ENCODE data around the gene ZBTB20.

Gene ZBTB20

DNA sequence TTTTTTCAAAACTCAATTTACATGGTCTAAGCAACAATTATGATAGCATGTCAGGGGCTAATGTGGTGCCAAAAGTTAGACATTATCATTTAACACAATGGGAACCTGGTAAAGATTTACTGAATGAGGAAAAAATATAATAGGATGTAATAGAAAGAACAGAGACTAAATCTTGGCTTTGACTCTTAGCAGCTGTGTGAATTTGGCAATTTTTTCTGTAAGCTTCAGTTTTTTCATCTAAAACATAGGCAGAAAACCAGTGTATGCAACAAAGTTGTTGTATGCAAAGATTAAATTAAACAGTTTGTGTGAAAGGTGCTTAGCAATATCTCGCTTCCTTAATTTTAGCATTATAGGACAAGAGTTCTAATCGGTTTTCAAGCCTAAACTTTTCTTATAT, 57.6 kb downstream of the ZBTB20 start:
- DNase-seq (ENCODE audit: low spot score), result no peak

DNA sequence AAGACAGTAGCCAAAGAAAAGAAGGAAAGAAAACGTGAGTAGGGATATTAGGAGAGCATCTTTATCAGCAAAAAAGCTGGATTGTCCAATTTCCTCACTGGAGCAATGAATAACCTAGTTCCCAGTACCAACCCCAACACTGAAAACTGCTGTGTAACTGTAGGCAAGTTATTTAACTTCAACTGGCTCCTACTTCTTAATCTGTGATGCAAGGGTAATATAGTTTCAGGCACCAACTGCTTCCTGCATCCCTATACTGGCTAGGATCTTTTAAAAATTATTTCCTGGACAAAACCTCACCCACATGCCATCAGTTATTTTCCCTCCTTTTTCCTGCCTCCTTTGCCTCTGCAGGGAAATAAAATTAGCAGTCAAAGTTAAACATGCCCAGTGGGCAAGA, 59.6 kb downstream of the ZBTB20 start:
- DNase-seq (ENCODE audit: low spot score), result no peak

DNA sequence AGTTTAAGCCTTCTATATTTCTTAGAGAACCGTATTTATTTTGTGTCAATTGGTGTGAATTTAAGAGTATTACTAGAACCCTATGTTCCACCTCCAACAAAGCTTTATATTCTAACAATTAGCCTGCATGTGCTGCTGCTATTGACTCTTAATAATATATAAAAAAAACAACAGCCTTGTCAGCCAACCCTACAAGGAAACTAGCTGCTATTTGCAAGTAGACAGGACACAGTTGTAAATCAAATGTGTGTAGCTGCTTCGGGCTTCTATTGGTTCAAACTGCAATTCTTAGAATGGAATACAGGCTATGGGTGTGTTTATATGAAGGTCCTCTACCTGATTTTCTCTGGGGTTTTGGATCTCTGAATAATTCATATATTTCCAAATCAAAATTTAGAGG, 60.7 kb downstream of the ZBTB20 start:
- no peak for DNase-seq (ENCODE audit: low spot score)

DNA sequence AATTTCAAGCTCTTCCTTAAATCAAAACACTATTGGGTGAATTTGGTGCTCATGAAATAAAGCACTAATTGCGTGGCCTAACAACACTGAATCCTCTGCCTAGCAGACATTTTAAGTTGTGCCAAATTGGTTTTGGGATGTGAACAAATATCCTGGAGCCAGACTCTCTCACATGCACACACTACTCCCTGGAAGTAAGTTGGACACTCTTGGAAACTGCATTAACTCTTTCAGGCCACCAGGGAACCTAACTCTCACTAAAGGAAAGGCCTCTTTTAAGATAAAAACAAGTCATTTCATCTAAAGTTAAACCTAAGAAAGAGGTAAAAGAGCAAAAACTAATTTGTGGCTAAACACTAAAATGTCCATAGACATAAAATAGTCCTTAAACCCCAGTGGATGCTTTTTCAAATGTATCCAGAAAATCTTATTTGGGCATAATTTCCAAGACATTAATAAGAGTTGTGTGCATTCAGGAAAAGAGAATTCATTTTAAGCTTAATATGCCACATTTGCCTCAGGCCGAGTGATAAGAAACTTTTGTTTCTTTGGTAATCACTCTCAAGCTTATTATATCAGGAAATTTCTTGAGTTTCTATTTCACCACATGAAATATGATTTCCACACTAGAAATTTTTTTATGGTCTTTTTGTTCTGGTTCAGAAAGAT, 61.8 kb downstream of the ZBTB20 start:
- DNase-seq (ENCODE audit: low spot score), result peak; percentile 25

DNA sequence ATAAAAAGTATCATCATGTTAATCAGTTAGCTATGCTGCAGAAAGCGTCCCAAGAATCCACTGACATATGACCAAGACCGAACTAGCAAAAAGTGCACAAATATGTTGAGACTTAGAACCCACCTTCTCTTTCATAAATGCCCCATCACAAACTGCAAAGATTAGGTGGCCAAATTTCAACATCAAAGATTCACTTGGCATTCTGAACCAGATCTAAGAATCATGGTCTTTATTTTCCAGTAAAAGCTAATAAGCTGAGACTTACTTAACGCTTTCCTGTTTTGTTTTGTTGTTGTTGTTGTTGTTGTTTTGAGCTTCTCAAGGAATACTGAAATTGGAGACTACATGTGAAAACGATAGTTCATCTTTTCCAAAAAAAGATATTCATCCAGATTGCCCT, 62.4 kb downstream of the ZBTB20 start:
- no peak for DNase-seq (ENCODE audit: low spot score)

DNA sequence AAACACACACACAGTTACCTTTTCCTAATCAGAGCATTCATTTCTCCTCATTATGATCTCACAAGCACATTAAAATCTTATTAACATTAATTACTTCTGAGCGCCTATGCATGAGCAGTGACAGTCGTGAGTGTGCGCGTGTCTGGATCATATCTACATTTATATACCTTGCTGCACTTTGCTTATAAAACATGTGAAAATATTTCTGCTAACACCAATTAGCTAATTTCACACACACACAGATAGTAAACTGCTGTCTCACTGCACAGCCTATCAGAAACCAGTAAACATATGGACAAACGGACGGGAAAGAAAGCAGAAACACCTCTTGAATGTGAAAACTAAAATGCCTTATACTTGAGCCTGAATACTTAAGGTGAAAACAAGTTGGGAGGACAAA, 64.8 kb downstream of the ZBTB20 start:
- DNase-seq (ENCODE audit: low spot score), result no peak

DNA sequence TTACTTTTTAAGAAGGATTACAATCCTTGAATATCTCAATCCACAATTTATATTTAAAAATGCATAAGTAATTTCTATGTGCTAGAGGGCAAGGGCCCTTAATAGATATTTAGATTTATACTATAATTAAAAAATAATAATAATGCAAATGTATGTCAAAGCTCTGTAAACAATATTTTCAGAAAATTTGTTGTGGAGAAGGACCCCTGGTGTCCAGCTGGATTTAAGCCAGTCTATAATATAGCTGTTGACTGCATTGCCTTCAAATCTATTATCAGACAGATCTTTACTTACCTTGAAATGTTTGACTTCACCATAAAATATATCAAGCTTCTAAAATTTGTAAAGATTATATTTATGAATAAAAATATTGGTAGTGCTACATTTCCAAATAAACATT, 65.6 kb downstream of the ZBTB20 start:
- no peak for DNase-seq (ENCODE audit: low spot score)

DNA sequence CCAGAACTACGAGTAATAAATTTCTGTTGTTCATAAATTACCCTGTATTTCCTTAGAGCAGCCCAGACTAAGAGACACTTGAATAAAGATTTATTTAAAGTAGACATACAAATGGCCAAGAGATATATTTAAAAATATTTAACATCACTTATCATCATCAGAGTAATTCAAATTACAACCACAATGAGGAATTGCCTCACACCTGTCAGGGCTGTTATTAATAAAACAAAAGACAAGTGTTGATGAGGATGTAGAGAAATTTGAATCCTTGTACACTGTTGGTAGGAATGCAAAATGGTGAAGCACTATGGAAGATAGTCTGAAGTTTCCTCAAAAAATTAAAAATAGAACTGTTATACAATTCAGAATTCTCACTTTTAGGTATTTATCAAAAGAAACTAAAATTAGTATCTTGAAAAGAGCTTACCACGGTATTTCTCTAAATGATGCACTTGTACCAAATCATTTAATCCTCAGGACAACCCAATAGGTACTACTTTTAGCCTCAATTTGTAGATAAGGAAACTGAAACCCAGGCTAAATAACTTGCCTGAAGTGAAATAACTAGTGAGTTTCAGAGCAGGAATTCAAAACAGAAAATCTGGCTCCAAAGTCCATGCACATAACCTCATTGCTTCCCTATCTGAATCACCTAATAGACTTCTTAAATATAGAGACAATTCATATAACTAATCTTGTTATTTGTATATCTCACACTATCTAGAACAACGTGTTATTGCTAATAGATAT, 69.4 kb downstream of the ZBTB20 start:
- DNase-seq (ENCODE audit: low spot score), result no peak

DNA sequence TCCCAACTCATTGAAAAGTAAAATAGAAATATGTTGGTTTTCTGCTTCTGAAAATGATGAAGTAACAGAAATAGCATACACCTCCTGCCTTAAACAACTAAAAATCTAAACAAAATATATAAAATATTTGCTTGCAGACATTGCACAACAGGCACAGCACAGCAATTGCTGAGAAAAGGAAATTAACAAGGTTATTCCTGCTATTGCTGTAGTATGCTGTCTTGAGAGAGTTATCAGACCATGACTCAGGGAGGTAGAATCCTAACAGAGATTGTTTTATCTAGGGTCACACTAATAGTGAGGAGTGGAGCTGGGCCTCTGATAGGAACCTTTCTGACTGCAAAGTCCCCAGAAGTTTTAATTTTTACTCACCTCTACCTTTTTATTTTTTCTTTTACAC, 72.6 kb downstream of the ZBTB20 start:
- no peak for DNase-seq (ENCODE audit: low spot score)

DNA sequence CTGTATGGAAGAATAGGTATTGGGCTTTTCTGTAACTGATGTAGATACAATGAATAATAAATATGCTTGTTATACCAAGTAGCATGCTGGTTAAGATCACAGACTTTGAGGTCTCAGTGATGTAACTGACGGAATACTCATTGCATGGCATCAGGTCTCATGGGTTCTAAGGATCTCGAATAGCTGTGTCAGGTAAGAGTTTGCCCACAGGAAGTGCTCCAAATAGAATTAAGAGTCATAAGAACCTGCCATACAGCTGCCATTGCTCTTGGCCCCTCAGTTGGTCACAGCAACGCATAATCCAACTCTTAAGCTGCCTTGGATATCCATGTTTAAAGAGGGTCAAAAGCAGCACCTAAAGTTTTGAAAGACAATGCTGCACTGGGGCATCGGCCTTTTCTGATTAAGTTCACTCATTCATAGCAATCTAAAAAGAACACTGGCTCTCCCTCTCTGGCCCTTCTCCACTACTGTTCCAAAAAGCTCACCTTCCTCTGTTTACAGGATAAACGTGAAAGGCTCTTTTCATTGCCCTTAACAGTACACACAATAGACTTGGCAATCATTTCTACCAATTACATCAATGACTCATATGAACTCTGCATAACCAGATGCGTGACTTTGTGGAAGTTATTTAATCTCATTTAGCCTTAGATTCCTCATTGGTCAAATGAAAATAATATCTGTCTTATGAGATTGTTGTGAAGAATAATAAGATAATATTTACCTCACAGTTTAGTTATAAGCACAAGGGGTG, 74.6 kb downstream of the ZBTB20 start:
- peak; percentile 46 for DNase-seq (ENCODE audit: low spot score)

DNA sequence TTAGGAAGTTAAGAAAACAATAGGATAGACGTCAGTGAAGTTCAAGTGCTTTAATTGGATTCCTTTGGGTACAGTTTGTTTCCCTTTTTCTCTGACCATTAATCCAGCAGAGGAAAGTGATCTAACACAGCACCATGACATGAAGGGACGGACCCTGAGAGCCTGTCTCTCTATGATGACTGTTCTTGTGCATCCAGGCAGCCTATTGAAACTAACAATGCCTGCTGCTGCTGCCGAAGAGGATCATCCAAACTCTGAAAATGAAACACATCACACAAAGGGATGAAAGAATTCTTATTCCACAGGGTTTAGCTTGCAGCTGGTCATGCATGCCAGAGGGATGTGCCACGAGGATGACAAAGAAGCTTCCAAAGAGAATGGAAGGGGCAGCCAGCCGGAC, 75.5 kb downstream of the ZBTB20 start:
- DNase-seq (ENCODE audit: low spot score), result peak; percentile 77

DNA sequence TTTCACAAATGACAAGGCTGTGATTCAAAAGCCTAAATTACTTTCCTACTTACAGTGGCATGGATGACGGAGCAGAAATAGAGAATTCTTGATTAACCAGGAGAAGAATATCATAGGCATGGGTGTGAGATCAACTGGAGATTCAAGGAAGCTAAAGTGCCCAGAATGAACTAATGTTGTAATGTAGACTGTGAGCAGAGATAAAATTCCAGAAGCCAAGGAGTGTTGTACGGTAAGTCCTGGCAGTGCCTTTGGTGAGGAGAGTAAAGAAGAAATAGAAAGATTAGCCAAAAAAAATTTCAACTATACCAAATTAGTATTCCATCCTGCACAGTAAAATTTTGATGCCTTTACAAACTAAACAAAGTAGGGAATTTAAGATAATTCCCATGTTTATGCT, 75.9 kb downstream of the ZBTB20 start:
- peak; percentile 8 for DNase-seq (ENCODE audit: low spot score)

DNA sequence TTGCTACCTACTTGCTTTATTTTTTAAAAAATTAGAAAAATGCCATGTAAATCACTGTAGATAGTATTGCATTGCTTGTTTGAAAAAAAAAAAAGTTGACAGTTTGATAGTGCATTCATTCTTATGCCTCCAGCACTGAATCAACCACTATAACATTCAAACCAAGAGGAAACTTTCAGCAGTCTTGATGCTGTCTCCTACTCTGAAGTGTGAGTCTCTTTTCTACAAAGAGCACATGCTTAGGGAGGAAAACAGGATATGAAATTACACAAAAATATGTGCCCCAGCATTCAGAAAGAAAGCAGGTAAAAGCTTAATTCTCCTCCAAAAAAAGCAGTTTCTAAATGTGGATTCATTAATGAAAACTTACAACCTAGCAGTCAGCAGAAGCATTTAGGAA, 78.3 kb downstream of the ZBTB20 start:
- DNase-seq (ENCODE audit: low spot score), result no peak

DNA sequence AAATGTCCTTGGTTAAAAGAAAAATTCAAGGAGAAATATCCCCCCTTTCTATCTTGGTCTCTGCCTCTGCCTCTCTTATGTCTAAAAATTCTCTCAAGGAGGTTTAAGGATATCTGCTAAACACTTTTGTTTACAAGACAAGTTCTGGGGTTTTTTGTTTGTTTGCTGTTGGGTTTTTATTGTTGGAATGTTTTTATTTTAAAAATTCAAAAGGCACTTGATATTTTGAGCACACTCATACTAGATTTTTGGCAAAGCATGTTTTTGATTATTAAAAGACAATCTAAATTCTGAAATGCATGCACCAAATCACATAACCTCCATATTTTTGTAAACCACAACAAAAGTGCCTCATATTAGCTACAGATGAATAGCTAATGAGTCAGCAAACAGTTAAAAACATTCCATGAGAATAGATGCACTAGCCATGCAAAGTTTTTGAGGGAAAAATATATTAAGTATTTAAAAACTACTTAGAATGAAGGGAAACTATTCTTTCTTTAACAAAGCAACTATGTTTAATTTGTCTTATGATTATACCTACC, 84.6 kb downstream of the ZBTB20 start:
- peak; percentile 41 for DNase-seq (ENCODE audit: low spot score)

DNA sequence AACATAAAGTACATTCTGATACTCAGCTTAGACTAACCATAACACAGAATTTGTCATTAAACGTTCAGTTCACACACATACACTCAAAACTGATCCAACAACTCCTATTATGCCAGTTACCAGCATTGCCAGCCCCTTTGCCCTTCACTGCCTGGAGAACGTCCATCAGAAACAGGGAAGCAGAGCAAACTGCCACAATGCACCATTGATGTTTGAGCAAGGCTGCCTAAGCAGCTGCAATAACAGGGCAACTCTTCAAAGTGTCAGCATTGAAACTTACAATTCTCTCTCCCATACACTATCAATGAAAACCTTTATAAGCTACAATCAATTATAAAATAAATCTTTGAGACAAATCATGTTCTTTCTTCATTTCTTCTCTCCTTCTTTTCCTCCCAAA, 85.1 kb downstream of the ZBTB20 start:
- peak; percentile 8 for DNase-seq (ENCODE audit: low spot score)

DNA sequence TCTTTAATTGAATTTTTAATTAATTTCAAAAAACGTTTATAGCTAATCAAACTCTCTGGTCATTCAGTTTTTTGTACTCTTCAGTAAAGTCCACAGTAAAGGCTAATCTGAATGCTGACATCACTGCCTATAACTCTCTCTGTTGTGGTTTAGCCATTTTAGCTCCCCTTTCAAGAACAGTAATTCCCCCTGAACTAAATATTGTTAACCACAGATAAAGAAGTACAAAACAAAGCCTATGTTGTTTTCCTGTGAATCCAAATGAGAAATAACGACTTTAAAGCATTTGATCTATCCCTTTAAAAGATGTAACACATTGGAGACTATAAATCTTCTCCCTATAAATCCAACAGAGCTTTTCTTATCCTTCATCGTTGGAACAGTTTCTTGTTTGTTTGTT, 94.2 kb downstream of the ZBTB20 start:
- DNase-seq (ENCODE audit: low spot score), result no peak

DNA sequence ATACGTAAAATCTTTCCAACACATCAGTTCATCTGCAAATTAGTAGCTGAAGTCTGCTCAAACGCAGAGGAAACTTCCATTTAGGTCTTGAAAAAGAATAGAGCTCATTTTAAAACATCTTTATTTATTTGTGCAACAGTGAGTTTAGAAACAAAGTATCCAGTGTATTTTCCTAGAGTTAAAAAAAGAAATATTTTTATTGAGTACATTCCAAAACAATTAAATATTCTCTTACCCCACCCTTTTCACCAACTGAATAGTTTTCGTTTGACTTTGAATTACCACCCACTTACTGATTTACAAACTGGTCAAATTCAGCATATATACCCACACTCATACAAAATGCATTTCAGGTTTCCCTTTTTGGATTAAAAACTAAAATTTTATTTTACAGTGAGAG, 104.7 kb downstream of the ZBTB20 start:
- peak; percentile 19 for DNase-seq (ENCODE audit: low spot score)

DNA sequence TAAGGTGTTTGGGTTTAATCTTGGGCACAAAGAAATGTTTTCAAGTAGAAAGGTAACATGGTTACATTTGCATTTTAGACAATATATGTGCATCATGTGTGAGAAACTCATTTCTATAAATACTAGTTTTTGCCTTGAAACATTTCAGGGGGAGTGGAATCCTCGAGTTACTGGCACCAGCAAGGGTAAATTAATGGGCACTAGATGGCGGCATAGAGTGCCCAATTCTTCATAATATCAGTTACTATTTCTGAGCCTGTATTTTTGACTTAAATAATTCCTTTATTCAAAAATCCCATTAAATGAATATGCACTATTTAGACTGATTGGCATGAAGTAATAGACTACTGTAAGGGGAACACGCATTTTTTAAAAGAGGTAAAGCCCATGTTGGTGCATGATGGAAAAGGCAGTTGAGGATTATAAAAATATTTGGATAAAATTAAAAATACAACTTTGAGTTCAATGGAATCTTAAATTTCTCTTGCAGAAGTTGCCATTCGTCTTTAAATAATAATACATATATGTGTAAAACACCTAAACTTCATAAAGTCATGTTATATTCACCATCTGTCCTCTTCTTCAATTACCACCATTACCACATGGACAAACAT, 106.3 kb downstream of the ZBTB20 start:
- DNase-seq (ENCODE audit: low spot score), result peak; percentile 51

DNA sequence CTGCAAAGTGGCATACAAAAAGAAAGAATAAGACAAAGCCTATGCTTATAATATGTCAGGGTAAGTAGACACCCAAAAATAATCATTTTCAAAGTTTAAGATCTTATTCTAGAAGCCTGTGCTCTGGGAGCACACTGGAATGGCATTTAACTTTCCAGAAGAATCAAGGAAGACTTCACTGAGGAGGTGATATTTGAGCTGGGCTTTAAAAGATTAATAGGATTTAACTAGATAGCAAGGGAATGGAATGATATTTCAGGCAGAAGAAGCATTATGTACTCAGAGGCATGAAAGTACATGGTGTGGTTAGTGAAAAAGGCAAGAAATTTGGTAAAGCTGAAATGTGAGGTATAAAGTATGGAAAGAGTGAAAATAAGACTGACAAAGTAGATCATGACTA, 106.8 kb downstream of the ZBTB20 start:
- no peak for DNase-seq (ENCODE audit: low spot score)

DNA sequence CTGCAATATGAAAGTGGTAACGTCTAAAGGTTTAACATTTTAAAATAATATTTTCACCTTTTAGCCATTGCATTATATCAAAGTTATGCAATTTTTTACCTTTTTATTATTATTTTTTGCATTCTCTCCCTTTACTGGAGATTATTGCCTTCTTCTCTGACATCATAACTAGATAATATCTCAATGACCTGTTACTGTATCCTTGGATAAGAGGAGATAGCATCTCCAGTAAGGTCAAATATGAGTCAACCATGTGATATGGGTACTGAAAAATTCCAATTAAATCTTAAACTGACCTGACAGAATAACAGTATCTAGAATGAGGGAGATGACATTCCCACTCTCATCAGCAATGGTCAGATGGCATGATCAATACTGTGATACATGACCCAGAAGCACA, 108.3 kb downstream of the ZBTB20 start:
- no peak for DNase-seq (ENCODE audit: low spot score)

DNA sequence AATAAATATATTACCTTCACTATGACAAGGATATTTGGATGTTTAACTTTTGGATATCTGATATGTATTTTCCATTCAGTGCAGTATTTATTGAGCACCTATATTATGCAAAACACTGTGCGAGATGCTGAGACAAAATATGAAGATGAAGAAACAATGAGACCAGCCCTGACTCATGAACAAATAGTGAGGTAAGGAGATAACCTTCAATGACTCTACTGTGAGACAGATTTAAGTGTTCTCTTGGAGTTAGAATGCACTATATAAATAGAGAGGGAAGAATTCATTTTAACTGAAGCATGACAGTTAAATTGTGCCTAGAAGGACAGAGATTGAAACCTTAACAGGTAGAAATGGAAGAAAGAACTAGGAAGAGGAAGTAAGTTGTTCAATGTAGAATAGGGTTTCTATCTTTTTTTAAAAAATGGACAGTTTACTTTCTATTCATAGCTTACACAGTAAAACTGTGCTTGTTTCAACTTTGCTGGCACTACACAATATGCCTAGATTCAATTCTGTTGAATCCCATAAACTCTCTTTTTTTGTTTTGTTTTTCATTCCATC, 124.2 kb downstream of the ZBTB20 start:
- DNase-seq (ENCODE audit: low spot score), result no peak

DNA sequence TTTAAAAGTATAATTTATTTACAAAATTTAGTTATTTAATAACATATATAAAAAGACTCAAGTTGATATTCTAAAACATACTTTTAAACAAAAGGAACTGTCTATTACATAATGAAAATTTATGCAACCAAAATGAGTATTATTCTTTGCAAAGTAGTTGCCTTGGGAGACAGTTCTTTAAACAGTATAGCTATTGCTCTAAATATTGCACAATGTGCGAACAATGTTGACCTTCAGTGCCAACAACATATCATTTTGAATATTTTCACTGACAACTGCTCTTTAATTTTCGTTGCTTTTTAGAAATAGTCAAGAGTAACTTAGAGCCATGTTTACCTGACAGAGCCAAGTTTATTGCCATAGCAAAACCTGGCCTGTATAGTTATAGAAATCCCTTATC, 124.9 kb downstream of the ZBTB20 start:
- no peak for DNase-seq (ENCODE audit: low spot score)

All from AG20443 (cell line).